ENCODE measurements around the gene FANCF.
"Not testable (repeated sequence)": the region's sequence is repeated elsewhere in the genome, so short reads cannot be mapped to it uniquely, and the experiment has no call there.

FANCF gene, protein sequence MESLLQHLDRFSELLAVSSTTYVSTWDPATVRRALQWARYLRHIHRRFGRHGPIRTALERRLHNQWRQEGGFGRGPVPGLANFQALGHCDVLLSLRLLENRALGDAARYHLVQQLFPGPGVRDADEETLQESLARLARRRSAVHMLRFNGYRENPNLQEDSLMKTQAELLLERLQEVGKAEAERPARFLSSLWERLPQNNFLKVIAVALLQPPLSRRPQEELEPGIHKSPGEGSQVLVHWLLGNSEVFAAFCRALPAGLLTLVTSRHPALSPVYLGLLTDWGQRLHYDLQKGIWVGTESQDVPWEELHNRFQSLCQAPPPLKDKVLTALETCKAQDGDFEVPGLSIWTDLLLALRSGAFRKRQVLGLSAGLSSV

GRCh38 chr11:22625448-22626287 is at the start of gene FANCF:
Gene FANCF (minus strand): TSS chr11:22625823. CDS start chr11:22625810, 13 bp downstream.
- peak; percentile 94 for DNase-seq

DNA sequence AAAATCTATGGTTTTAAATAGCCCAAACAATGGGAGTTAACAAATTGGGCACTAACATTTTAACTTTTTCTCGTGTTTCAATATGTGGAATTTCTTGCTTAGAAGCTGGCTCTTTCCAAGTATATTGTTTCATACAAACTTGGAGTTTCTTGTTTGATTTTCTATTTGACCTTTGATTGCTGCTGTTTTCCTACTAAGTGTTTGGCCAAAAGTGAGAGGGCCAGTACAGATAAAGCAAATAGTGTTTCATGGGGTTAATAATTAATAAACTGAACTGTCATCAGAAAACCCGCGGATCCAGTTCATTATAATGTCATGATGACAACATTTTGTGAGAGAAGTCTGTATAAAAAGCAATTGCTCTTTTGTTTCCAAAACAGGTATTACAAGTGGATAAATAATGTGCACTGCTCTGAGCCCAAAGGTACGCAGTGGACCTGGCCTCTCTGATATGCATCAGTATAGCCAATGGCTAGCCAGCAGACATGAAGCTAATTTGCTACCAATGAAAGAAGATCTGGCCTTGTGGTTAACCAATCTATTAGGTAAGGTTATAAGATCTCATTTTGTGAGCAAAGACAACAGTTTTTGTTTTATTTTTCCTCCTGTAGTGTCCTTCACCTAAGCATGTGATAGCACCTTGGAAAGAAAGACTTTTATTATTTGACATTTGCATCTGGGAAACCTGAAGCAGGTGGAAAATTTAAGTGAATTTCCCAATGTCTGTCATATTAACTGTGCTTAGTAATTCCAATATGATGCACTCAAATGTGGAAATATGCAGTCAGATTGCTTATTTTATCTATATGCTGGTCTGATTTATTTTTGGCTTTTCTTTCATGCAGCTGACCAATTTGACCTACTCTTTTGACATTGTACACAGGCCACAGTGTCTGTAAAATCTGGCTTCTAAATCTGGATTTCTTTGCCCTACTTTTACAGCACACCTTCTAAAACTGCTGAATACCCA is 49.1 kb upstream of the FANCF start:
- DNase-seq, result no peak

DNA sequence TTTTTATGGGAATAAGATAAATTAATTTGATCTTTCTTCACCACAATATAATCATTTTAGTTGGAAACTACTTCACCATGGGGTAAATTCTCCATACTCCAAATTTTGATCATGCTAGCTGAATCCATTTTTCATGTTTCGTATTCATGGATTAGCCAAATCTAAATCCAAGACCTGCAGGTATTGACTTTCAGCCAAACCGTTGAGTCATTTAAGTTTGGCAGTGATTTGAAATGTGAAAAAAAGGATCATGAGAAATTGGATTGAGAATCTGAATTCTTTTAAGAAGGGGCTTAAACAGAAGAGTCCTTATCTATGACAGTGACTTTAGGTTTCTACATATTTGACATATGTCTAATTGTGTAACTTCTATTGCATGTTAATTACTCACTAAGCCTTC is 46.1 kb upstream of the FANCF start:
- DNase-seq, result no peak

GRCh38 chr11:22670830-22671229 is 45.2 kb upstream of the FANCF start:
- DNase-seq, result no peak

- DNase-seq, result no peak
Observed at GRCh38 chr11:22669368-22669767, 43.7 kb upstream of the FANCF start.

- DNase-seq, result no peak
Observed at GRCh38 chr11:22668005-22668796, 42.6 kb upstream of the FANCF start.

DNA sequence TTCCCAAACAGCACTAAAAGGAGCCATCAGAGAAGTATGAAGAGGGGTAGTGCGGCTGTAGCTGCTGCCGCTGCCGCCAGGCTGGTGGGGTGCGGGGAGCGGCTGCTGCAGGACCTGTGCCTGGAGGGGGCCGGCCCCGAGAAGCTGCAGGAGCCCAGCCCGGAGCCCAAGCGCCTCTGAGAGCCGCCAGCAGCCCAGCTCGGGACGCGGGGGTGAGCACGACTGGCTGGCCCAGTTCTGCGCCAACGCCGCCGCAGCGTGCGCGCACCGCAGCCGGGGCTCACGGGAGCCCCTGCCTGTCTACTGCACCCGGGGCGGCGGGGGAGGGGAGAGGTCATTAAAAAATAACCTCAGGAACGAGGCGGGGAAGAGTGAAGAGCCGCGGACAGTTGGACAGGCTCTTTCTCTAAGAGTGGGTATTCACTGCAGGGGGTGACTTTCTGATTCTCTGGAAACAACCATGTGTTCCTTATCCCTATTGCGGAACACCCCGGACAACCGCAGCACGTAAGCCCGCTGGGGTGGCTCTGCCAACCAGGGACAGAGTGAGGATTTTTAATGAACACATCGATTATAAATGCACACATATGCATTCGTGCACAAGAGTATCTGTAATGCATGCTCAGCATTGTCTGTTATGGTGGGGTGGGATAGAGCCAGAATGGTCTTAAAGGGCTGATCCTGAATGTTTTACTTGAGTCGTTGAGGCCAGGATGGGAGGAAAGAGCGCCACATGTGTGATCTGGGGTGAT is 41.2 kb upstream of the FANCF start:
- peak; percentile 10 for DNase-seq

DNA sequence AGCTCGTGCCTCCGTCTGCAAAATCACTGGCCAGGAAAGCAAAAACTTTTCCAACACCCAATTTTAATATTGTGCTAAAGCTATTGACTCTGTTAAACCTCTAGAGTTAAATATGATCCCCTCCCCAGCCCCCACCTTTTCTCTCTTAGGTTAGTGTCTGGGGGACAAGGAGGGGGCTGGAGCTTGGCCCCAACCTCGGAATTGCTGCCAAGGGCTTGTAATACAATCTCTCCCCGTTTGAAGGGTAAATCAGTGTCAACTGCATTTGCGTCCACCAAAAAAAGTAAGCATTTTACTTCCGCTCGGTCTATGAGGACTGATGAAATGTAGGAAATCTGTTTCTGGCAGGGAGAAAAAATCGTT is 40.7 kb upstream of the FANCF start, which contains the start of gene GAS2:
Gene GAS2 (plus strand): TSS at position 287 of the 363 bp plus-strand sequence. CDS start 8,259 bp downstream, outside the sequence.
- no peak for DNase-seq

DNA sequence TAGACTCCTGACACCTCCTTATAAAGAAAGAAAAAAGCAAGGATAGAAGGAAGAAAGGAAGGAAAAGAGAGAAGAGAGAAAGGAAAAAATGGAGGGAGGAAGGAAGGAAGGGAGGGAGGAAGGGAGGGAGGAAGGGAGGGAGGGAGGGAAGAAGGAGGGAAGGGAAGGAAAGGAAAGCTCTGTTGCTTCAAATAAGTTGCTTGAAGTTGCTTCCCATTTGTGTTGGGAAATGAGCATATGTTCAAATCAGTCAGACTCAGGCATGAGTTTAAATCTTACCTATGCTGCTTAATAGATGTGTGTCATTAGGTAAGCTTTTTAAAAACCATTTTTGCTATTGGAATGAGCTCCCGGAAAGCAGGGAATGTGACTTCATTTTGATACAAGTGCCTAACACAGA is 34.2 kb upstream of the FANCF start:
- no peak for DNase-seq

GRCh38 chr11:22657101-22657694 is 31.6 kb upstream of the FANCF start:
- DNase-seq, result no peak

GRCh38 chr11:22656130-22656529 is 30.5 kb upstream of the FANCF start:
- no peak for DNase-seq

DNA sequence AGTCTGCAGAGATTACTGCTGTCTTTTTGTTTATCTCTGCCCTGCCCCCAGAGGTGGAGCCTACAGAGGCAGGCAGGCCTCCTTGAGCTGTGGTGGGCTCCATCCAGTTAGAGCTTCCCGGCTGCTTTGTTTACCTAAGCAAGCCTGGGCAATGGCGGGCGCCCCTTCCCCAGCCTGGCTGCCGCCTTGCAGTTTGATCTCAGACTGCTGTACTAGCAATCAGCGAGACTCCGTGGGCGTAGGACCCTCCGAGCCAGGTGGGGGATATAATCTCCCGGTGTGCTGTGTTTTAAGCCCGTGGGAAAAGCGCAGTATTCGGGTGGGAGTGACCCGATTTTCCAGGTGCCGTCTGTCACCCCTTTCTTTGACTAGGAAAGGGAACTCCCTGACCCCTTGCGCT is 26.7 kb upstream of the FANCF start:
- not testable (repeated sequence) for DNase-seq

DNA sequence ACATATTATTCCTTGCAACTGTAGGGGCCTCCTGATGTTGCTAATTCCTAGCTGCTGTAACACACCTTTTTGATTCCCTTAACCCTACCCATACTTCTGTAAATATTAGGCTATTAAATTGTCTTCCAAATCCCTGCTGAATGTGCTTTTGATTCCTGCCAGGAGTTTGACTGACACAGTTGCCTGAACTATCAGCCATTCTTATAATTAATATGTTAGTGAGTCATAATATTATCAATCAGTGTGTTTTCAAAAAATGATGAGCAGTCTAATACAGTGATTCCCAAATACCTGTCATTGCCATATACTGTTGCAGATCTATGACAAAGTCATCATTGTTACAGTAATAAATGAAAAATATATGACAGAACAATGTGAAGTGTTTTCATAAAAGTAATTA is 15.9 kb upstream of the FANCF start:
- DNase-seq, result no peak

GRCh38 chr11:22640862-22641261 is 15.2 kb upstream of the FANCF start:
- DNase-seq, result no peak

GRCh38 chr11:22635689-22636088 is 10.1 kb upstream of the FANCF start:
- DNase-seq, result no peak

GRCh38 chr11:22634897-22635629 is 9.4 kb upstream of the FANCF start:
- DNase-seq, result no peak

GRCh38 chr11:22633354-22633902 is 7.8 kb upstream of the FANCF start:
- DNase-seq, result no peak

- DNase-seq, result no peak
Observed at GRCh38 chr11:22627421-22627820, 1.8 kb upstream of the FANCF start.

GRCh38 chr11:22626573-22627239 is 1.1 kb upstream of the FANCF start:
- DNase-seq, result no peak

Measured in CD4-positive, alpha-beta T cell treated with Interleukin-17A for 4 hours (primary cell).